NCI-H1417 treated with DMSO at 0.1 percent for 48 hours (cell line): ENCODE results near the gene S100A12.
A peak's percentile ranks its signal among the peaks of the same experiment; 100 is the strongest.
"Not testable (repeated sequence)": the region's sequence is repeated elsewhere in the genome, so short reads cannot be mapped to it uniquely, and the experiment has no call there.

Experiments used
- DNase-seq: peaks from one replicate; lab custom pipeline; 2025; lab: John Stamatoyannopoulos, UW

Gene S100A12

GRCh38 chr1:153352523-153352922 is 22.9 kb downstream of the S100A12 start:
- DNase-seq = peak; percentile 61

GRCh38 chr1:153350321-153350957 is 25.0 kb downstream of the S100A12 start:
- DNase-seq = no peak

- DNase-seq = no peak
Measured at GRCh38 chr1:153349363-153350320, 25.8 kb downstream of the S100A12 start.

DNA sequence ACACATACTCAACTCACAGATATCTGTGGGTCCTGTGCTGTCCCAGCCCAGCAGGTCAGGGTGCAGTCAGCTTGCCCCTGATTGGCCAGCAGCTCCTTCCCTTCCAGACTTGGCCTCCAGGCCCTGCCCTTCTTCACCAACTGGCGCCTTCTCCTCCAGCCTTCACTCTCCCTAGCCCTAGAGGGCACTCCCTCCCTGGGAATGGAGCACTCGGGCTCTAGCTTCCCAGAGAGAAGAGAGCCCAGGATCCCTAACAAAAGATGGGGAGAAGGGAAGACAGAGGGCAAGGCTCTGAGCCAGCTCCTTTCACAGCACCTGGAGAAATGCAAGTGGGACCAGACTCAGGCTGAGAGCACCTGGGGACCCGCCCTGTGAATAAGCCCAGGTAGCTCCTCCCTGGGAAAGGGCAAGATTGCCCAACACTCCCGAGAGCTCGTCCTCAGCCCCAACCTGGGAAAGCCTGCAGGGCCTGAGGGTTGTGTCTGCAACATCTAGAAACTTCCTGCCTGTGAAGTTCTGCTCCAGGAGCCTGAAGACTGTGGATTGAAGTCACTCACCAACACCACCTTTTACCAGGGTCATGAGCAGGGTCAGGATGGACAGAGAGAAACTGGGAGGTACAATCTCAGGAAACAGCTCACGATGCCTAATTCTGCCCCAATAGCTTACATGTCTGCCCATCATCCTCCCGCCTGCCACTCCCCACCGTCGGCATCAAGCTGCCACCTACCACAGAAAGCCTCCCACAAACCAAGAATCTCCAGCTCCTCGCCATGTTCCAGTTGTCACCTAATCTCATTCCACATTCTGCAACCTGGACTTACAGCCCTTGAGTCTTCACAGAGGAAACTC is 26.7 kb downstream of the S100A12 start, which contains the start of gene PGLYRP4:
PGLYRP4 (minus strand) TSS at position 331 of the 852 bp plus-strand sequence. CDS start 909 bp downstream, outside the sequence.
- no peak for DNase-seq

DNA sequence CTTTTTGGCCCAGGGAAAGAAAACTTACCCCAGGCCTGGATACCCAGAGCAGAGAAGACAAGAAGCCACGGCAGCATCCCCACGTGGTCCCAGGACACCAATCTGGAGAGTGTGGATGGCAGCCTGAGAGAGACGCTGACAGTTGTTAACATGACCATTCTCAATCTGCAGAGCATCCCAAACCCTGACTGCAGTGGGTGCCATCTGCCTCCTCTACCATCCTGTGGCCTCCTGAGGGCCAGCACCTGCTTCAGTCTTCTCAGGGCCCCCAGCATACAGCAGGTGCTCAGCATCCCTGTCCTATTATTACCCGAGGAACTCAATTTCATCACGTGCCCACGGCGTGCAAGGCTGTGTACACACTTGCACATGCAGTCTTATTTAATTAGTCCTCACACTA is 27.6 kb downstream of the S100A12 start:
- DNase-seq = no peak

DNA sequence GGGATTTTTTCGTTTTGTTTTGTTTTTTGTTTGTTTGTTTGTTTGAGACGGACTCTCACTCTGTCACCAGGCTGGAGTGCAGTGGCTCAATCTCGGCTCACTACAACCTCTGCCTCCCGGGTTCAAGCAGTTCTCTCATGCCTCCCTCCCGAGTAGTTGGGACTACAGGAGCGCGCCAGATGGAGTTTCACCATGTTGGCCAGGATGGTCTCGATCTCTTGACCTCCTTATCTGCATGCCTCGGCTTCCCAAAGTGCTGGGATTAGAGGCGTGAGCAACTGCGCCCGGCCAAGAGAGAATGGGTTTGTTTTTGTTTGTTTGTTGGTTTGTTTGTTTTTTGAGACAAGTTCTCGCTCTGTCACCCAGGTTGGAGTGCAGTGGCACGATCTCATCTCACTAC is 28.4 kb downstream of the S100A12 start:
- DNase-seq = not testable (repeated sequence)

DNA sequence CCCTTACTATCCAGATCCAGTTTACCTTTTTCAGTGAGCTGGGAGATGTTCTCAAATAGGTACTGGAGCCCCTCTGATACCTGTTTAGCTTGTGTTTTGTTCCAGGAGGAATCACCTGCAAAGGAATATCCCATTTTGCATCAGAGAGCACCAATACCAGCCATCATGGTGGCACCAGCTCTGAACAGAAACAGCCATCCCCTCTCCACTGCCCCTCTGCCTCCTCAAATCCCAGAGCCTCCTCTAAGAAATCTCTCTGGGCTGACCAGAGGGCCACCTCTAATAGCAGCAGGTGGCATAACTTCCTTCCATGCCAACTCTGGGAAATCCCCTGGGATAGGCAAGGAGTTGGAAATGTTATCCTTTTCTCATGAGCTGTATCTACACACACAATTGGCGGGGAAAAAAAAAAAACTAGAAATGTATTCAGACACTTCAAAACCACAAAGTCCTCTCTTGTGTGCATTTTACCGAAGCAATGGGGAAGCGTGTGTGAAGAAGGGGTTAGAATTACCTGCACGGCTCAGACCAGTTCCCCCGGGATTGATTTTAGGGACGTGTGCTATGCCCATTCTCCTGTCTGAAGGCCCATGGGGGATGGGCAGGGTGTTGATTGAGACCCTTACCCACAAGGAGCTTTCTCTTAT is 29.2 kb downstream of the S100A12 start:
- no peak for DNase-seq

DNA sequence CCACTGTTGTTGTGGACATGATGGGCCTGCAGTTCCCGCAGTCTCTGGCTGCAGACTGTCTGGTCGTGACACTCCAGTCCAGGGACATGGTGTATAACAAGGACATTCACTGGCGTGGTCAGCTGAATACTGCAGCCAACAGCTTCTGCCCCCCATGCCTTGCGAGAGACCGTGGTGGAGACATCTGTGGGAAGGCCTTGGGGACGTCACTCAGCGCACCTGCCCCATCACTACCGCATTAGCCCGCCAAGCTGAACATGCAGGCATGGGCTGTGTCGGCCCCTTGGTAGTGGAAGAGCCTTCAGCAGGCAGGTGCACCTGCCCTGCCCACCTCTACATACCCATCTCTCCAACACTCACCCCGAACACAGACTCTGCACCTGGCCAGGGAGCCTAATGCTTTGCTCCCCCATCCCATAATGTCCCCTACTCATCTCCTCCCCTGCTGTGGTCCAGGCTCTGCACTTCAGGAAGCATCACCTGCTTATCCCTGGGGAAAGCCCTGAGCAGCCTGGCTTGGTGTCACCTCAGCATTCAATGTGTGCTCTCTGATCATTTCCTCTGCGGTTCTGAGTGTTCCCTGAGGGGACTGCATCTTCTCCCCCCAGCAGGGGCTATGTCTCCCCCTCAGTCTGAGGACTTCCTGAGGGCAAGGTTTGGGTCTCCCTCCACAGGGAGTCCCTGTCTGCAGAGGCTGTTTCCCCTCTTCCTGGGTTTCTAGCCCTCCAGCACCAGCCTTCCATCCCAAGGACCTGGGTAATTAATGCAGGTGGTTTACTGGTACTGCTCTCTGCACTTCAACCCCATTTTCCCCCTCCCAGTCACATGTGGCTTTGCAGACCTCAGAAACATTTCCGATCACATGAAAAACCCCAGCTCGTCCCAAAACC is 30.0 kb downstream of the S100A12 start:
- peak; percentile 5 for DNase-seq

DNA sequence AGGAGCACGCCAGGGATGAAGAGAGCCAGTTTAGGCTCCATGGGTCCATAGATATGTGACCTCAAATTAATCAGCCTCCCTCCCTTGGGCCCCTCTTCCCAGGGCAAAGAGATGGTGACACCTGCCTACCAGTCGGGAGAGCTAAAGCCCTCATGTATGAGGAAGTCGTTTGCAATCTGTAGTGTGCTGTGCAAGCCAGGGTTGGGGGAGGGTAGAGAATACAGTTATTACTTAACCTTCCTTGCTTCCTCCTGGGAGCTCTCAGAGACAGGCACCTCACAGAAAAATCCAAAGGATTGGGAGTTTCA is 30.7 kb downstream of the S100A12 start:
- DNase-seq = no peak

- no peak for DNase-seq
Measured at GRCh38 chr1:153343811-153344717, 31.4 kb downstream of the S100A12 start.

GRCh38 chr1:153343040-153343681 is 32.3 kb downstream of the S100A12 start:
- DNase-seq = no peak

DNA sequence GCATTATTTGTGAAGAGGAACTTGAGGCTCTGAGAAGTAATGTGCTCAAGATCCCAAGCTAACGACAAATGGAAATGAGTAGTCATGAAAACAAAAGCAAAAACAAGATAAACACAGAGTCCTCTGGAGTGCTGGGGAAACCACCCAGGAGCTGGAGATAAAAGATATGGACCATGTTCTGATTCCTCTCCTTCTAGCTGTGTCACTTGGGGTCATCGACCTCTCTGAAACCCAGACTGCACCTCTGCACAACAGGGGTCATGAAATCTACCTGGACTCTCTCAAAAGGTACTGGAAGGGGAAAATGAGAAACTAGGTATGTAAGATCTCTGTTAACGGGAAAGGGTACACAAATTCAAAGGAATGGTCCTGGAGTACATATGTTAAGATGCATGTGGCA is 33.2 kb downstream of the S100A12 start:
- DNase-seq = no peak

GRCh38 chr1:153341431-153341934 is 33.9 kb downstream of the S100A12 start:
- no peak for DNase-seq

GRCh38 chr1:153340356-153340755 is 35.1 kb downstream of the S100A12 start:
- no peak for DNase-seq

- no peak for DNase-seq
Measured at GRCh38 chr1:153339802-153340201, 35.6 kb downstream of the S100A12 start.

- DNase-seq = no peak
Measured at GRCh38 chr1:153337980-153338853, 37.2 kb downstream of the S100A12 start.

GRCh38 chr1:153336650-153337049 is 38.8 kb downstream of the S100A12 start:
- no peak for DNase-seq

- no peak for DNase-seq
Measured at GRCh38 chr1:153333902-153334301, 41.5 kb downstream of the S100A12 start.
